Non-pigmented ciliary epithelial cell (primary cell): ENCODE measurements around the gene CCL24.
A peak's percentile ranks its signal among the peaks of the same experiment; 100 is the strongest.
"Not testable (repeated sequence)": the region's sequence is repeated elsewhere in the genome, so short reads cannot be mapped to it uniquely, and the experiment has no call there.

ENCODE experiments used
- DNase-seq: peaks from one replicate; pipeline ENCODE4 v3.0.0-alpha.2; 2010; ENCODE audit warnings: low read depth

The CCL24 gene

GRCh38 chr7:75813781-75814236, at the start of gene CCL24:
TSS of gene CCL24 (minus strand) at chr7:75813806. CDS start at chr7:75813715, 91 bp downstream.
- no peak for DNase-seq

GRCh38 chr7:75861636-75862035, 48.0 kb upstream of the CCL24 start:
- no peak for DNase-seq

GRCh38 chr7:75858410-75858809, 44.8 kb upstream of the CCL24 start:
- DNase-seq, result no peak

GRCh38 chr7:75856536-75856935, 42.9 kb upstream of the CCL24 start:
- no peak for DNase-seq

- not testable (repeated sequence) for DNase-seq
Observed at GRCh38 chr7:75854813-75855345, 41.3 kb upstream of the CCL24 start.

- DNase-seq, result no peak
Observed at GRCh38 chr7:75854233-75854632, 40.6 kb upstream of the CCL24 start.

GRCh38 chr7:75850235-75850634, 36.6 kb upstream of the CCL24 start:
- DNase-seq, result no peak

- DNase-seq, result no peak
Observed at GRCh38 chr7:75849573-75849972, 36.0 kb upstream of the CCL24 start.

GRCh38 chr7:75847707-75848106, 34.1 kb upstream of the CCL24 start:
- DNase-seq, result no peak

- not testable (repeated sequence) for DNase-seq
Observed at GRCh38 chr7:75845132-75845531, 31.5 kb upstream of the CCL24 start.

GRCh38 chr7:75844158-75844557, 30.6 kb upstream of the CCL24 start:
- DNase-seq, result no peak

- no peak for DNase-seq
Observed at GRCh38 chr7:75843613-75844116, 30.1 kb upstream of the CCL24 start.

- peak; percentile 73 for DNase-seq
Observed at GRCh38 chr7:75842836-75843446, 29.3 kb upstream of the CCL24 start.

GRCh38 chr7:75840029-75840428, 26.4 kb upstream of the CCL24 start:
- DNase-seq, result no peak

- not testable (repeated sequence) for DNase-seq
Observed at GRCh38 chr7:75838281-75838930, 24.8 kb upstream of the CCL24 start.

- DNase-seq, result no peak
Observed at GRCh38 chr7:75836798-75837197, 23.2 kb upstream of the CCL24 start.

GRCh38 chr7:75835688-75836285, 22.2 kb upstream of the CCL24 start:
- DNase-seq, result no peak

GRCh38 chr7:75833662-75834061, 20.1 kb upstream of the CCL24 start:
- peak; percentile 27 for DNase-seq

- DNase-seq, result no peak
Observed at GRCh38 chr7:75830978-75831377, 17.4 kb upstream of the CCL24 start.

- peak; percentile 72 for DNase-seq
Observed at GRCh38 chr7:75829656-75830055, 16.1 kb upstream of the CCL24 start.

GRCh38 chr7:75823198-75823910, 9.7 kb upstream of the CCL24 start:
- DNase-seq, result no peak

GRCh38 chr7:75820688-75821087, 7.1 kb upstream of the CCL24 start:
- no peak for DNase-seq
